ENCODE results near the gene AK5. TPM values are rescaled to one million over a fixed set of nuclear protein-coding genes. Genes with fewer than 3 reads are reported as not detected.

The AK5 gene
- polyA plus RNA-seq, 3 donors = 0.34 to 0.72 (median 0.48) TPM

DNA sequence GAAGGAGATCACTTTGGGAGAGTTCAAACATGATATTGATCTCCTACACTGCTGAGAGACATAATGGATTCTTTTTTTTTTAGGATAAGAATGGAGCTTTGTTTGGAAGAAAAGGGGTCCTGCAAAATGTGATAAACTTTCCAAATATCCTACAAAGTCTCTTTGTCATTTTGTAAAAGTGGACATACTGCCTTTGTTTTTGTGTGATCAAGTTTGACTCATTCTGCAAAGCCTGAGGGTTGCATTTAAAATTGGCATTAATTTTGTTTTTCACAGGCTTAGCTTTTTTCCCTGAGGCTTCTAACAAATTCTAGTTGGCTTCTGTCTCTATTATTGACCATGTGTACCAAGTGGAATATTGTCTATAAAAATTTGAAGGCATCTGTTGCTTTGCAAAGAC, 113.2 kb downstream of the AK5 start:
- H3K4me1 Mint-ChIP-seq = no peaks in the 10 kb centered on the region
- H3K36me3 ChIP-seq (replicated peaks in 1 of 2; ENCODE audit: control insufficient read depth in 1 of 2, insufficient read depth in 2 of 2, low read length in 2 of 2) = no peaks in the 10 kb centered on the region
- intact Hi-C loops (cut with micrococcal nuclease) = no loop called here
- H3K27me3 Mint-ChIP-seq (ENCODE audit: low read depth in 3 of 3) = peaks cover 0 to 4% (median 2%) of the 10 kb centered on the region in 3 donors
- TF ChIP-seq, protein P1, sequence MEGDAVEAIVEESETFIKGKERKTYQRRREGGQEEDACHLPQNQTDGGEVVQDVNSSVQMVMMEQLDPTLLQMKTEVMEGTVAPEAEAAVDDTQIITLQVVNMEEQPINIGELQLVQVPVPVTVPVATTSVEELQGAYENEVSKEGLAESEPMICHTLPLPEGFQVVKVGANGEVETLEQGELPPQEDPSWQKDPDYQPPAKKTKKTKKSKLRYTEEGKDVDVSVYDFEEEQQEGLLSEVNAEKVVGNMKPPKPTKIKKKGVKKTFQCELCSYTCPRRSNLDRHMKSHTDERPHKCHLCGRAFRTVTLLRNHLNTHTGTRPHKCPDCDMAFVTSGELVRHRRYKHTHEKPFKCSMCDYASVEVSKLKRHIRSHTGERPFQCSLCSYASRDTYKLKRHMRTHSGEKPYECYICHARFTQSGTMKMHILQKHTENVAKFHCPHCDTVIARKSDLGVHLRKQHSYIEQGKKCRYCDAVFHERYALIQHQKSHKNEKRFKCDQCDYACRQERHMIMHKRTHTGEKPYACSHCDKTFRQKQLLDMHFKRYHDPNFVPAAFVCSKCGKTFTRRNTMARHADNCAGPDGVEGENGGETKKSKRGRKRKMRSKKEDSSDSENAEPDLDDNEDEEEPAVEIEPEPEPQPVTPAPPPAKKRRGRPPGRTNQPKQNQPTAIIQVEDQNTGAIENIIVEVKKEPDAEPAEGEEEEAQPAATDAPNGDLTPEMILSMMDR (IDR thresholded peaks at IDR 0.05) = no peak
- no peak overlapping the region for H3K4me3 ChIP-seq (replicated peaks in 1 of 3; ENCODE audit: low read depth in 2 of 3, low read length in 3 of 3)
- no peak overlapping the region for H3K4me3 Mint-ChIP-seq
- no peak overlapping the region for H3K9ac ChIP-seq (ENCODE audit: insufficient read depth, low read length, poor library complexity, severe bottlenecking)
- no peak overlapping the region for H3K4me2 ChIP-seq (replicated peaks; ENCODE audit: extremely low read depth, low read length, poor library complexity, severe bottlenecking)
- H2AFZ ChIP-seq (ENCODE audit: insufficient read depth, low read depth, low read length, poor library complexity, severe bottlenecking) = no peak overlapping the region
- H3K36me3 Mint-ChIP-seq = no peaks in the 10 kb centered on the region
- H4K20me1 ChIP-seq (ENCODE audit: insufficient read depth, low read length) = no peaks in the 10 kb centered on the region
- H3K27ac Mint-ChIP-seq = no peak overlapping the region
- H3K4me1 ChIP-seq (ENCODE audit: control insufficient read depth in 1 of 2, insufficient read depth in 2 of 2, low read length in 2 of 2) = no peaks in the 10 kb centered on the region
- H3K27ac ChIP-seq (ENCODE audit: low read depth in 1 of 2, low read length in 2 of 2) = no peak overlapping the region
- DNase-seq = no peak
- H3K27me3 ChIP-seq (ENCODE audit: control insufficient read depth in 2 of 2, insufficient read depth in 2 of 2, low read length in 2 of 2) = no peaks in the 10 kb centered on the region
- H3K9me3 Mint-ChIP-seq = peaks cover 0 to 2% (median 0%) of the 10 kb centered on the region in 7 donors
- H3K79me2 ChIP-seq (ENCODE audit: insufficient read depth, low read length) = no peaks in the 10 kb centered on the region
- H3K9me3 ChIP-seq (replicated peaks in 1 of 2; ENCODE audit: control insufficient read depth in 1 of 2, insufficient read depth in 1 of 2, low read length in 2 of 2) = no peaks in the 10 kb centered on the region

DNA sequence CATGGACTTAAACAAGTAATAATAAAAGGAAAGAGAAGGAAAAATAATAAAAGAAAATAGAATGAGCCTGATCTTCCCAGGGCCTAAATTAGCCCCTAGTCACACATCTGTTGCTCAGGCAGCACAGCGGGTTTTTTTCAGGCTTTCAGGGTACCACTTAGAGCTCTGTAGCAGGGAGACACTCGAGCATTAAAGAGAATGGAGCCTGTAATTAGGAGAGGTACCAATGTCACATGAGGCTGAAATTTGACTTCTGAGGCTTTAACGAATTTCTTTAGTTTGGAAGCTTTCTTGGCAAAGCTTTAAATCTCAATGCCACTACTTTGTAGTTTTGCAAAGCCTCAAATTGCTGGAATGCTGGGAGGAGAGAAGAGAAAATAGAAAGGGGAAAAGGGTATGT, 116.3 kb downstream of the AK5 start:
- Mint-ChIP-seq H3K36me3 (peaks cover 0 to 4% of the 10 kb centered on the region in 2 donors), H3K27me3 (ENCODE audit: low read depth in 3 of 3) (peaks cover 0 to 4% (median 2%) of the 10 kb centered on the region in 3 donors), H3K9me3 (peaks cover 0 to 2% (median 0%) of the 10 kb centered on the region in 7 donors), H3K4me1 (no peaks in the 10 kb centered on the region), H3K27ac (no peak overlapping the region), H3K4me3 (no peak overlapping the region)
- WGBS (ENCODE audit: insufficient coverage) = no CpG with 5 or more reads among the region's 3 CpGs
- Histone ChIP-seq H3K79me2 (ENCODE audit: insufficient read depth, low read length) (no peaks in the 10 kb centered on the region), H3K9ac (ENCODE audit: insufficient read depth, low read length, poor library complexity, severe bottlenecking) (no peak overlapping the region), H3K9me3 (replicated peaks in 1 of 2; ENCODE audit: control insufficient read depth in 1 of 2, insufficient read depth in 1 of 2, low read length in 2 of 2) (no peaks in the 10 kb centered on the region), H3K4me1 (ENCODE audit: control insufficient read depth in 1 of 2, insufficient read depth in 2 of 2, low read length in 2 of 2) (no peaks in the 10 kb centered on the region), H3K4me3 (replicated peaks in 1 of 3; ENCODE audit: low read depth in 2 of 3, low read length in 3 of 3) (no peak overlapping the region), H4K20me1 (ENCODE audit: insufficient read depth, low read length) (no peaks in the 10 kb centered on the region), H2AFZ (ENCODE audit: insufficient read depth, low read depth, low read length, poor library complexity, severe bottlenecking) (no peak overlapping the region), H3K27me3 (ENCODE audit: control insufficient read depth in 2 of 2, insufficient read depth in 2 of 2, low read length in 2 of 2) (no peaks in the 10 kb centered on the region), H3K27ac (ENCODE audit: low read depth in 1 of 2, low read length in 2 of 2) (no peak overlapping the region), H3K36me3 (replicated peaks in 1 of 2; ENCODE audit: control insufficient read depth in 1 of 2, insufficient read depth in 2 of 2, low read length in 2 of 2) (no peaks in the 10 kb centered on the region), H3K4me2 (replicated peaks; ENCODE audit: extremely low read depth, low read length, poor library complexity, severe bottlenecking) (no peak overlapping the region)
- intact Hi-C loops (cut with micrococcal nuclease) = no loop called here
- no peak for DNase-seq
- TF ChIP-seq, protein P1 (IDR thresholded peaks at IDR 0.05) = no peak
